T follicular helper cell (primary cell): ENCODE measurements around the gene FBXO38.
"Not testable (repeated sequence)": the region's sequence is repeated elsewhere in the genome, so short reads cannot be mapped to it uniquely, and the experiment has no call there.

Source experiments
- DNase-seq: peaks from one replicate; pipeline ENCODE4 v3.0.0-alpha.2; 2020; ENCODE audit warnings: low read depth

Gene FBXO38

DNA sequence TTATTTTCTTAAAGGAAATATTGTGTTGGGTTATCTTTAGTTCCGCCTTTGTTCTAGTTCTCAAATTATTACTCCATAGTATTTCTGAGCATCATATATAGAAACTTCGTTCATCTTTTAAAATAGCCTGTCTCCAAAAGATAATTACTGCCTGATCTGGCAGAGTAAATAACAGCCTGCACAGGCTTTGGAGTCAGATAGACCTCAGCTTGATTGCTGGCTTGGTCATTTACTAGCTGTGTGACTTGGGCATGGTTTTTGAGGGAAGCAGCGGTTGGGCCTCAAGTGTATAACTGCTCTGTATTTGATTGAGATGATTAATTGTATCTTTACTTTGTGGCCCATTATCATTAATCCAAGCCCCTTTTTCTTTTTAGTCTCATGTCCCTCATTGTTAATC lies 50.1 kb downstream of the FBXO38 start:
- no peak for DNase-seq

GRCh38 chr5:148436029-148436428 lies 52.3 kb downstream of the FBXO38 start:
- DNase-seq = no peak

GRCh38 chr5:148437249-148437648 lies 53.5 kb downstream of the FBXO38 start:
- DNase-seq = no peak

GRCh38 chr5:148438933-148439332 lies 55.2 kb downstream of the FBXO38 start:
- no peak for DNase-seq

DNA sequence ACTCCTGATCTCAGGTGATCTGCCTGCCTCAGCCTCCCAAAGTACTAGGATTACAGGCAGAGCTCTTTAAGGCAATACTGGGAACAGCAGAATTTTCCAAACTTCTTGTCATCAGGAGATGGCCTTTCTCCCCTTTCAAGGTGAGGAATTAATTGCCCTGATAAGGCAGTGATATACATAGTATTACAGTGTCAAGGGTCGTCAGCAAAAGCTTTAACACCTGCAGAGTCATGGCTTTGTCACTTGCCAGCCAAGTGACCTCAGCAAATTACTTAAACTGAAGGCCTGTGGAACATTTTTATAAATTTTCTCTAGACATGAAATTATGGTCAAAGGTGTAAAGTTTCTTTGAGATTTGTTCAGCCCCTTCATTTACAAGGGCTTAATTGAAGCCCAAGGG lies 59.5 kb downstream of the FBXO38 start:
- DNase-seq = no peak

GRCh38 chr5:148443998-148444397 lies 60.2 kb downstream of the FBXO38 start:
- peak; percentile 20 for DNase-seq

- DNase-seq = no peak
Measured at GRCh38 chr5:148445578-148445977, 61.8 kb downstream of the FBXO38 start.

DNA sequence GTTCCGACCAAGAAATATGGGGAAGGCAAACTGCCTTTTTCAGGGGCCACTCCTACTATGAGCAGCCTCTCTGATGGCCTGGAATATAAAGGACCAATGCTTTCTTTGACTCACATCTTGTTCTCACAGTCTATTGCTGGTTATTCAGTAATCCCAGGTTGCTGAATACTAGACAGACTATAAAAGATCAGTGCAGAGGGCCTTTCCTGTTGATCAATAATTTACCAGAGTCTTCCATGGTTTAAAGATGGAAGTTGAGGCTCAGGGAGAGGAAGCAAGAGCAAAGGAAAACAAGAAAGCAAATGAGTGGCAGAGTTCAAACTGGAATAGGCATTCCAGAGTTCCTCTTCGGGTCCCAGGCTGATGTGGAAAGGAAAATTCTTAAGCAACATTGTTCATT lies 62.9 kb downstream of the FBXO38 start:
- no peak for DNase-seq

DNA sequence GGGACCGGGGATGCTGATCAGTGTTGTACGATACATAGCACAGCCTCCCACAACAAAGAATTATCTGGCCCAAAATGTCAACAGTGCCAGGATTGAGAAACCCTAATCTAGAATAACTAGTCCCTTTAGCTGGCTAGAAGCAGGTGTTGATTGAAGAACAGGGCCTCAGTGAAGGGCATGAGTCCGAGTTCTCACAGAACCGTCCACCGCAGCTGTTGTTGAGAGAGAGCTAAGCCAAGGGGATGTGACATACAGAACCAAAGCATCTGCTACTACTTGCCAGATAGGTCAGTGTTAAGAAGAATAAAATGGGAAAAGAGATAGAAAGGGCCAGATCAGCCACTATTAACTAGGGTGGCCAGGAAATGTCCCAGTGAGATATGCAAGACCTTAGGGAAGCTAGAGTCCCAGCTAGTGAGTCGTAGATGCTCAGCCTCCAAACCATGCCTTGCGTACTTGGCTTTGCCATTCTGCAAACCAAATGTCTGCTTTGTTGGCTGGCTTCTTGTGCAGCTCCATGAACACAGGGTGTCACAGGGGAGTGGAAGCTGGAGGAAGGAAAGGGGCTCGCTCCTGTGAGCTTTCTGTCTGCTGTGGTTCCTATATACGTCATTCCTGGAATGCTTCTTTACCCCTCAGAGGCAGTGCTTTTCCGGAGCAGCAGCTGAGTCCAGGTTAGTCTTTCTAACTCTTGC lies 68.9 kb downstream of the FBXO38 start:
- no peak for DNase-seq

DNA sequence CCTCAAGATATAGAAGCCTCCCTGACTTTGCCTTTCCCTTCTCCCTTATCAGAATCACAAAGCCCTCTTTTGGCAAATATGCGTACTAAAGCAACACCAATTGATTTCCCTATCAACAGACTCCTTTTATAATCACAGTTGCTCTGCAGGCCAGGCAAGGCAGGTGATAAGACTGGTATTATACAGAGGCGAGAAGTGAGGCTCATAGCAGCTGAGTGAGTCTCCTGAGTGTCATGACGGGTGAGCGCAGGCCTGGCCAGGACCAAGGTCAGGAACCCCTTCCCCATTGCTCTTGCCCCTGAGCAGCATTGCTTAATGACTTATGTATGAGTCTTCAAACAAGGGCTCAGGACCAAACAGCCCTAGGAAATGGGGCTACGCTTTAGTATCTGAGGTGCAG lies 70.8 kb downstream of the FBXO38 start:
- DNase-seq = no peak

- DNase-seq = no peak
Measured at GRCh38 chr5:148455185-148455584, 71.4 kb downstream of the FBXO38 start.

- DNase-seq = peak; percentile 8
Measured at GRCh38 chr5:148457183-148457620, 73.4 kb downstream of the FBXO38 start.

DNA sequence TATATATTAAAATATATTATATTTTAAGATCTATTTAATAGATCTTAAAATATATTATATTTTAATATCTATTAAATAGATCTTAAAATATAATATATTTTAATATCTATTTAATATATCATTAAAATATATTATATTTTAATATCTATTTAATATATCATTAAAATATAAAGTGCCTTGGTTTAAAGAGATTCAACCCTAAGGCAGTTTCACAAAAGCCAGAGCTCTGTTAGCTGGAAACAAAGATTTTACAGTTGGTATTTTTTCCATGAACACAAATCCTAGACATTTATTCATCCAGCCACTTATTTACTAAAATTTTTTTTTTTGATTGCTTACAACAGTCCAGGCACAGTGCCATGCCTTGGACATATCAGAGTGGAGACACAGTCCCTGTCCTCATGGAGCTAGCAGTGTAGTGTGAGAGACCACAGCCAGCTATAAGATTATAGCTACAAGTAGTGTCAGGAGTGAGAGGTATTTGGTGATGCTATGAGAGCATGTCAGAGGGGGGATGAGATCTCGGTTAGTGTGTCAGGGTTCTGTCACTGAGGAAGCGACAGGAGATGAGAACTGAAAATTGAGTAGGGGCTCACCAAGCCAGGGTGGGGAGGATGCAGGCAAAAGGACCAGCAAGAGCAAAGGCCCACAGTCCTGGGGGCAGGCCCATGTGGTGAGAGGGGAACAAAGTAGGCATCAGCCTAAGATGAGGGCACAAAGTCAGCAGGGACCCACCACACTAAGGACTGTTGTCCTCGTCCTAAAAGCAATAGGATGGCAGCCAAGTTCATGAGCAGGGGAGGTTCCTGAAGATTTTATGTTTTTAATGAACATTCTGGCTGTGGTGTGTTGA lies 74.5 kb downstream of the FBXO38 start:
- DNase-seq = no peak

- no peak for DNase-seq
Measured at GRCh38 chr5:148459669-148460068, 75.9 kb downstream of the FBXO38 start.

GRCh38 chr5:148465381-148466235 lies 81.8 kb downstream of the FBXO38 start:
- no peak for DNase-seq

GRCh38 chr5:148466236-148466580 lies 82.5 kb downstream of the FBXO38 start:
- DNase-seq = no peak

- DNase-seq = no peak
Measured at GRCh38 chr5:148467958-148468357, 84.2 kb downstream of the FBXO38 start.

DNA sequence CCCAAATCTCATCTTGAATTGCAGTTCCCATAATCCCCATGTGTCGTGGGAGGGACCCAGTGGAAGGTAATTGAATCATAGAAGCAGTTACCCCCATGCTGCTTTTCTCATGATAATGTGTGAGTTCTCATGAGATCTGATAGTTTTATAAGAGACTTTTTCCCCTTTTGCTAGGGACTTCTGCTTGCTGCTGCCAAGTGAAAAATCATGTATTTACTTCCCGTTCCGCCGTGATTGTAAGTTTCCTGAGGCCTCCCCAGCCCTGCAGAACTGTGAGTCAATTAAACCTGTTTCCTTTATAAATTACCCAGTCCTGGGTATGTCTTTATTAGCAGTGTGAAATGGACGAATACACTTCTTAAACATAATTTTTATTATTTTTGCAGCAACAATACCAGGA lies 85.0 kb downstream of the FBXO38 start:
- DNase-seq = not testable (repeated sequence)

- DNase-seq = no peak
Measured at GRCh38 chr5:148469501-148469935, 85.8 kb downstream of the FBXO38 start.

- DNase-seq = no peak
Measured at GRCh38 chr5:148471379-148471778, 87.6 kb downstream of the FBXO38 start.

DNA sequence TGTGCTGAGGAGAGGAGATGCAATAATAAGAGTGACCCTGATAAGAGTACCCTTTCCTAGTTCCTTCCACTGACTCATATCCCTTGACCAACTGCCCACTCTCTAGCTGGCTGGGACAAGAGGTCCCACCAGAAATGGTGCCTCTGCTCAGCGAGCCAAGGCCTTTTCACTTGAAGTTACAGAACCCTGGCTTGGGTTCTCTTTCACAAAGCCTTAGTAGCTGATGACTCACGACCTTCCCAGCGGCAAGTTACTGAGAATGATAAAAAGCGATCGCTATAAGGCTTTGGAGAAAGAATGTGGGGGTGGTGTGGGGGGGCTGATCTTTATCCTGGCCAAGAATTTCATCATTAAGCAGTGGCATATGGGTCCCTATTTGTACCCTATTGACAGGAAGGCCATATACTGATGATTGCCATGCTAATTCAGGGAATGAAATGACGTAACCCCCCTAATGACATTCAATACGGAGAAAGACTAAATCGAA lies 90.3 kb downstream of the FBXO38 start:
- no peak for DNase-seq

- no peak for DNase-seq
Measured at GRCh38 chr5:148476302-148476701, 92.5 kb downstream of the FBXO38 start.
